NCI-H1417 treated with DMSO at 0.1 percent for 48 hours (cell line): ENCODE results near the gene KRTAP13-2.

Experiments
- DNase-seq: peaks from one replicate; lab custom pipeline; 2025; lab: John Stamatoyannopoulos, UW

Gene KRTAP13-2, protein sequence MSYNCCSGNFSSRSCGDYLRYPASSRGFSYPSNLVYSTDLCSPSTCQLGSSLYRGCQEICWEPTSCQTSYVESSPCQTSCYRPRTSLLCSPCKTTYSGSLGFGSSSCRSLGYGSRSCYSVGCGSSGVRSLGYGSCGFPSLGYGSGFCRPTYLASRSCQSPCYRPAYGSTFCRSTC

DNA sequence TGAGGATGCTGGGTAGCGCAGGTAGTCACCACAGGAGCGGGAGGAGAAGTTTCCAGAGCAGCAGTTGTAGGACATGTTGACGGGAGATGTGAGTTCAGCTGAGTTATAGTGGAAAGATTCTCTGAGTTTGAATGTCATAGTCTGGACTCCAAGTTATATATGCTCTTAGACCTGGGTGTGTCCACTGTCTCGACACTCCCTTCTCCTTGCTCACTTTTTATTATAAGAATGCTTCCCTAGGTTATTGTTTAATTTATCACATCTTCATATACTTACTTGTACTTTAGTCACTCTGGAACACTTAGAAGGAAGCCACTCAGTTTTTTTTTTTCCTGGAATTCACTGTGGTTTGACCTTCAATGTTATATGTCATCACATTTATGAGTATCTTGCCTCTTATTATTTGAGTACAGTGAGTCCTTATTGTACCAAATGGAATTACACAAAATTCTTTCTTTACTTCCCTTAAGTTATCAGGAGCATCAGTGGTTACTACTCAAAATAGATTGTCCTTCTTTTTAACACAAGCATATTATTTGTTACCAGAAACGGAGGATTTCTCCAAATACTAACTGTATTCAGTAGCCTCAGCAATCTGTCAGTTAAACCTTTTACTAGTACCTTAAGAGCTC, at the start of gene KRTAP13-2:
Gene KRTAP13-2, minus strand, starts transcription at position 133 of the 632 bp plus-strand sequence. Its CDS starts 58 bp downstream, at position 75.
- no peak for DNase-seq

DNA sequence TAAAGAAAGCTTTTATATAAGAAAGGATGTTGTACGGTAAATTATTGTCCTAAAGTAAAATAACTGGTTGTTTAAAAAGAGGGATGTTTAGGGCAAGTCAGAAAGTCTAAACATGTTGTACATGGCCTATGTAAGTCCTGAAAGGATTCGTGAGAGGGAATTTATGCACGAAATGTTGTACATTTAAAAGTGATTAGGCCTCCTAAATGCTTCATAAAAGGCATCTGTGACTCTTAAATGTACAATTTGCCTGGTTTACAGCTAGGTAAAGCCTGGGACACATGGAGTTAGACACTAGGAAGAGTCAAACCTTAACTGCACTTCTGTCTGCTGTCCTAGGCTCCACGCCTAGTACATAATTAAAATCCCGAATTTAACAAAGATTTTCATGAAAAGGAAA, 43.9 kb upstream of the KRTAP13-2 start:
- no peak for DNase-seq

DNA sequence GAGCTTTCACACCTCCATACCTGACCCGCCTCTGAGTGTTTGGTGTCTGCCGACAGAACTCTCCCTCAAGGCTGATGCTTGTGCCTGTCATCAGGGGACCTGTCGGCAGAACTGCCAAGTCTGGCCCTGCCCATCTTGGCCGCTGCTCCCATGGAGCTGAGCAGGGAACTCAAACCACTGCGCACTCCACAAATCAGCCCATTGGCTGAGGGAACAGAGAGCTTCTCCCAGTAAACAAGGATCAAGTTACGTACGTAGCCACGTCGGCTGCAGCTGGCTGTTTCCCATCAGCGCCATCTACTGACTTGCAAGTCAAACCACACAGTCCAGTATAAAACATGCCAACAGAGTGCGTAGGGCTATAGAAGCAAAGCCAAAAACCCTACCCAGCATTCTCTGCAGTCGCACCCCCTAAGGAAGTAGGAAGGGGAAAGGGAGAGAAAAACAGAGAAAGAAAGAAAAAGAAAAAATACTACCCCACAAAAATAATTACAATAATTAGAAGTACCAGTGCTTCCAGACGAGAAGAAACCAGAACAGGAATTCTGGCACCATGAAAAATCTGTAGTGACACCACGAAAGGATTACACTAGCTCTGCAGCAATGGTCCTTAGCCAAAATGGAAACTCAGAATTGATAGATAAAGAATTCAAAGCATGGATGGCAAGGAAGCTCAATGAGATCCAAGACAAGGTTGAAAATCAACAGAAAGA, 36.9 kb upstream of the KRTAP13-2 start:
- no peak for DNase-seq

DNA sequence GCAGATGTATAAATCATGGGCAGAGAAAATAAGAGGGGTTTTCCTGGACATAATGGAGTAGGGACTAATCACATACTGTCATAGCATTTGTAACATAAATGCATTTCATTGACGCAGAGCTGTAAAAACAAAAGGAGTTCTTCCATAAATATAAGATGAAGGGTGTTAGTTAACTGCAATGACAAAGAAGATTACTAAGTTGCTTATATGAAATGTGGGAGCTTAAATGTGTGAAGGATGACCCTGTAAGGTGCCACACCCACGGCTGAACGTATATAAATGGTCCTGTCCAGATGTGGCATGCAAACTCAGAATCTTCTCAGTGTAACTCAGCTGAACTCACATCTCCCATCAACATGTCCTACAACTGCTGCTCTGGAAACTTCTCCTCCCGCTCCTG, 23.7 kb upstream of the KRTAP13-2 start, which contains the start of gene KRTAP13-1:
Gene KRTAP13-1, plus strand, starts transcription at position 301 of the 400 bp plus-strand sequence. Its CDS starts 56 bp downstream, at position 357.
- DNase-seq, result no peak

DNA sequence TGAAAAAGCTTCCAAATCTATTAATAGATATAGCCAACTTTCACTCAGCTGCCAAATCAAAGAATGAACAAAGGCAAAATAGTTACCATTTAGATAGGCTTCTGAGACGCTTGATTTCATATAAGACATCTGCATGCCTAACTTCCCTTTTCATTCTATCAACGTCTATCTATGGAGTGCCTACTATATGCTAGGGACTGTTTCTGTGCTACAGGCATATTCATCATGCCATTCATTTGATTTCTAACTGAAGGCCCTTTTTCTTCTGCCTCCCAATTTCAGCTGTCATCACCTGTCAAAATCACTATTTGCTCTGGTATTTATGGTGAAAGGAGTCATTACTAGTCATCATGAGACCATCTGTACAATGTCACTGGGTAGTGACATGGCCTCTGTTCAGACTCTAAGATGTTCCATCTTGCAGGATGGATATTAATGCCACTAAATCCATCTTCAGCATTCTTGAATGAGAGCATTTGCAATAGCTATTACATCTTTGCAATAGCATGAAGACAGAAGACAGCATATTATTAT, 19.5 kb upstream of the KRTAP13-2 start:
- DNase-seq, result peak; percentile 43

DNA sequence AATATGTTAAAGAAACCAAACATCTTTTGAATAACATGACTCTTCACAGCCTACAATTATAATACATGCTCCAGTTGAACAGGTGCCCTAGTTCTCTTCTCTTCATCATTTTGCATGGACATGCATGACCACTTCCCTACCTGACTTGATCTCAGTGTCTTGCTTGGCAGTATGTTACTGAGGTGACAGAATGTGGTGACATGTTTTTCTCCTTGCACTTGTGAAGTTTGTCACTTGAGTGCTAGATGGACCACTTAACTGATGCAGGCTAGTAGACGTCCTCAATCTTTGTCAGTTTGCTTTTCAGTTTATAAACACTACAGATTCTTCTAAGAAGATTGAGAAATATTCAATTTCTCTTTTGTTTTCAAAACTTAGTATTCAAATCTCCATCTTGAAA, 10.1 kb upstream of the KRTAP13-2 start:
- no peak for DNase-seq

DNA sequence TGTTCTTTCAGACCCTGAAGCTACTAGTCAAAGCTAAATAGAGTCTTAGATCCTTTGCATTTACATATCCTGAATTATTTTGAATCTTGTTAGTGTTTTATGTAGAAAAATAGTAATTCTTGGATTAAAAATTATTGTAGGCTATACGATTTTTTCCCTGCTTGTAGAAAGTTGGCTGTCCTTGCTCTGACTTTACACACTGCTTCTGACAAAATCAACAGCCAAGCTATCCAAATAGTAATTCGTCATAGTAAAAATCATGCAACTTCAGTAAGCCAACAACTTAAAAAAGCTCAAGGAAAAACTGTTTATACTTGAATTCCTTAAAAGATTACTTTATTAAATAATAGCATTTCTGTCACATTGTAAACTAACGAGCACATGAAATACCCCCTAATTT, 16.2 kb downstream of the KRTAP13-2 start:
- DNase-seq, result no peak

DNA sequence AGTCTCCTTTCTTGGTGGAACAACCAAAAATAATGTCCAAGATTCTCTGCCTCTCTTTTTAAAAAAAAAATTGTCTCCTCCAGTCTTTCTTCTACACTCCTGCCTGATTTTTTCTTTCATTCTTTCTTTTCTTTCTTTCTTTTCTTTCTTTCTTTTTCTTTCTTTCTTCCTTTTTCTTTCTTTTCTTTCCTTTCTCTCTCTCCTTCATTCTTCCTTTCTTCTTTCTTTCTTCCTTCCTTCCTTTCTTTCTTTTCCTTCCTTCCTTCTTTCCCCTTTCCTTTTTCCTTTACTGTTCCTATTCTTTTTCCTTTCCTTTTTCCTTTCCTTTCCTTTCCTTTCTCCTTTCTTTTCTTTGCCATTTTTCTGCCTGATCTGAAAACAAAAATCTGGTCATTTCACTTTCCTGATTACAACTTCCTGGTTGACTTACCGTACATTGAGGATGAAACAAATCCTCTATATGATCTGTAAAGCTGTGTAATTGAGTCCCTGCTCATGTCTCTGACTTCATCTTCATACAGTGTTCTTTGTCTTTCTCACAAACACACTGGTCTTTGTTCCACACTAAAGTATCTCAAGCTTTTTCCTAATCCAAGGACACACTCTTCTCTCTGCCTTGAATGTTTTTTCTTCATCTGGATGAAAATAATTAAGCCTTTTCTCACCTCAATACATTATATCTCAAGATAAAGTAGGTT, 17.6 kb downstream of the KRTAP13-2 start:
- no peak for DNase-seq

DNA sequence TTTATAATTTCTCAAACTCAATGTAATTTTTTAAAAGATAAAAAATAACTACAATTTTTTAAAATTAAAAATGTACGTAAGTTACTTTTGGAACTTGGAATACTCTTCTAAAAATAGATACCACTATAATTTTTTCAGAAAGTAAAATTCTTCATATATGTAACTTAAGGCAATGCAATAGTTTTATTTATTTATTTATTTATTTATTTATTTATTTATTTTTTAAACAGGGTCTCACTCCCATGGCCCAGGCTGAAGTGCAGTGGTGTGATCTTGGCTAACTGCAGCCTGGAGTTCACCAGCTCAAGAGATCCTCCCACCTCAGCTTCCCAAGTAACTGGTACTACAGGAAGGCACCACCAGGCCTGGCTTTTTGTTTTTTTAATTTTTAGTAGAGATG, 20.5 kb downstream of the KRTAP13-2 start:
- DNase-seq, result no peak

DNA sequence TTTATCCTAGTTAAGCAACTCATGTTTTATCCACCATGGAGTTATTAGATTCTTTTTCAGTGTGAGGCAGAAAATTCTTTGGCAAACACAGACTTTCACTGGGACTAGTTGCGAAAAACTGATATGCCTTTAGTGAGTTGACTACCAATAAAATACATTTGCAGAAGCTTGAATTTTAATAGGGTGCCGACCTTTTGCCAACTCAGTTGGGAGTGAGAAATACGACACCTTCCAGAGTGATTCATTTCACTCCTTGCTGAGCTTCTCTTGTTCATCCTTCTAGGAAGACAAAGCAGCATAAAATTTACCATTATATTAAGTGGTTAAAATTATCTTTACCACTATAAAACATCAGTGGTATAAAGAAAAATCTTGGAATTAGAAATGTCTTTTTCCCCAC, 22.5 kb downstream of the KRTAP13-2 start:
- DNase-seq, result no peak

DNA sequence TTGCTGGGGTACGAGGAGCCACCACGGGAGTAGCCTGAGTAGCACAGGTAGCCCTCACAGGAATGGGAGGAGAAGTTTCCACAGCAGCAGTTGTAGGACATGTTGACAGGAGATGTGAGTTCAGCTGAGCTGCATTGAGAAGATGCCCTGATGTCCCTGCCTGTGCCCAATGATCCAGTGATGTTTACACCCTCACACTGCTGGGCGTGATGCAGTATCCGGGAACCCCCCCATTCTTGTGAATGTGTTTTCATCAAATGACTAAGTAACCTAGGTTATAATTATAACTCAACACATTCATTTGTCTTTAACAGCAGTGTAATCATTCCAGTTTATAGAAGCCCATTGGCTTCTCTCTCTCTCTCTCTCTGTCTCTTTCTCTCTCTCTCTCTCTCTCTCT, 23.6 kb downstream of the KRTAP13-2 start, which contains the start of gene KRTAP23-1:
Gene KRTAP23-1, minus strand, starts transcription at position 101 of the 400 bp plus-strand sequence. Its CDS starts 0 bp downstream, at position 101.
- no peak for DNase-seq

DNA sequence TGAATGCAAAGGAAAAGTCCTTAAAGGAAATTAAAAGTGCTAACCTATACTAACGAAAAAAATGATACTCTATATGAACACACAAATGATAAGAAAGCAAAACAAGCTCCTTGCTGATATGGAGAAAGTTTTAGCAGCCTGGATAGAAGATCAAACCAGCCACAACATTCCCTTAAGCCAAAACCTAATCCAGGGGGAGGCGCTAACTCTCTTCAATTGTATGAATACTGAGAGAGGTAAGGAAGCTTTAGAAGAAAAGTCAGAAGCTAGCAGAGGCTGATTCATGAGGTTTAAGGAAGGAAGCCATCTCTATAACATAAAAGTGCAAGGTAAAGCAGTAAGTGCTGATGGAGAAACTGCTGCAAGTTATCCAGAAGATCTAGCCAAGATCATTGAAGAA, 27.1 kb downstream of the KRTAP13-2 start:
- no peak for DNase-seq

DNA sequence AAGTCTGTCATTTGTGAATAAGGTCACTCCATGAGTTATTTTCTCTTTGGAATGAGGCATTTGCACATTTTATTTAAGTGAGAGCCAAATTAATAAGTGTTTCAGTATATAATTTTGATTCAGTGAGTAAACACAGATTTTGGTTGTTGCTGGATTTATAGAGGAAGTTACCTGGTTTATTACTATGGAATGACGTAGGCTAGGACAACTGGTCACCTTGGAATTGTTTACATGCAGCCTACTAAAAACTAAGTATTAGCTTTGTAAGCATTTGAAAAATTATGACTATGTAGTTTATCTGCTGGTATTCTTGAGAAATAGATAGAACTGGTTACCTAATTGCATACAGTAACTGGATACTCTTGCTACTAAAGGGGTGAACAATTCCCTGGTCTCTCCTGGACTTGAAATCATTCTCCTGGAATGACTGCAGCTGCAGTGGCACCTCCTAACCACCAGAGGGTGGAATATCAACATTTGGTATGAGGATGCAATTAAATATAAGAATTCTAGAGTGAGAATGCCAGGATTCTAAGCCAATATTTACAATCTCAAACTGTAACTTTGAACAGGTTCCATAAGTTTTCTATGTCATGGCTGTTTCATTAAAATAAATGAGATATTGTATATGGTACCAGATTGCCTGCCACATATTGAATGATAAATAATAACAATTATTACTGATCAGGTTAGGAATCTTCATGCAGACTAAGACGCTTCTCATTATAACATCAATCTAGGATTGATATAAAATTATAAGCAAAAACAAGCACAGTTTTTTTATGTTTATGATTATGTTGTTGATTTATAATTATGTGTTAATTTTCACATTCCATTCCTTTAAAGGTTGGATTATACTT, 31.1 kb downstream of the KRTAP13-2 start:
- no peak for DNase-seq

DNA sequence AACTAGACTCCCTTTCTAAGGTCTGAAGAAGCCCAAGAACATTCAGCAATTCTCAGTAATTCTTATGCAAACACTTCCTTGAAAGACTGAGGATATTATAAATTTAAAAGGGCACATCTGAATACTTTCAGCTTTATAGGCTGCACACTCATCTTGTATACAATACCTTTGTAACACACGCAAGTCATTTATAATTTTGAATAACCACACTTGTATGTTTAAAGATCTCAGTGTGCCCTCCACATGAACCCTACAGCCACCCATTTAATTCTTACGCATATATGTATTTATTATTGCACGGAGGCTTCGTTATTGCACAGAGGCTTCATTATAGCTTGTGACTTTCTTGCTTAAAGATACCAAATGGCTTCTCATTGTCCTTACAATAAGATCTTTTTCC, 33.4 kb downstream of the KRTAP13-2 start:
- no peak for DNase-seq

DNA sequence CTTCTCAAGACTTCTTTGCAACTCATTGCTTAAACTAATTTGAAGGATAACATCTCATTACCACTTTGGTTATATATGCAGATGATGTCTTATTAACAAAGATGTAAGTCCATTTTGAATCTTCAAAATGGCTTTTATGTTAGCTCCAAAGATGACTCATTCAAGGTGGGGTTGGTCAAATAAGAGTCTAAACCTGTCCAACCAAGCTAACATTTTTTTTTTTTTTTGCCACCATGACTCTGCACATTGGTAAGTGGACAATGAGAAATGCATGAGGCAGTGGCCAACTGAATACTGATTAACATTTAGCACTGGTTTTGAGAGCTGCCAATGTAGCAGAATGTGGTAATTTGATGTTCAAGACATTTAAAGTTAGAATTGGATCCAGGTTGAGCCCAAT, 34.3 kb downstream of the KRTAP13-2 start:
- DNase-seq, result no peak

DNA sequence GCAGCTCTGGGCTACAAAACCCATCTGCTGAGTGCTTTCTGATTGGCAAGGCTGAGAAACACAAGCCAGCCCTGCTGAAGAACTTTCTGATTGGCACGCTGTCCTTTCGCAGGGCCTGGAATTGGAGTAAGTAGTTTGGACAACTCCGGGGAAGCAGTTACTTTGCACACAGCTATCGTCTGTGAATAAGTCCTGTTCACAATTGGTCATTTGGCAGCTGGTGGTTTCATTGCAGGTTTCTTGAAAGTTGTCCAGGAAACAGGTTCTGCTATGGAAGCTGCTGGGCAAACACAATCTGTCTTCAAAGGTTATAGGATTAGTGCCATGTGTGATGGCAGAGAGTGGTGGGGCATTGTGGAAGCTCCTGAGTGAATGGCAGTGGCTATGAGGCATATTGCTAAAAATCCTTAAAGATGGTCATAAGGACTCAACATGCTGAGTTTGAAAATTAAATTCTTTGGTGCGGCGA, 34.8 kb downstream of the KRTAP13-2 start, which contains the start of gene KRTAP27-1:
Gene KRTAP27-1, minus strand, starts transcription at position 419 of the 469 bp plus-strand sequence. Its CDS starts 26 bp downstream, at position 393.
- no peak for DNase-seq

DNA sequence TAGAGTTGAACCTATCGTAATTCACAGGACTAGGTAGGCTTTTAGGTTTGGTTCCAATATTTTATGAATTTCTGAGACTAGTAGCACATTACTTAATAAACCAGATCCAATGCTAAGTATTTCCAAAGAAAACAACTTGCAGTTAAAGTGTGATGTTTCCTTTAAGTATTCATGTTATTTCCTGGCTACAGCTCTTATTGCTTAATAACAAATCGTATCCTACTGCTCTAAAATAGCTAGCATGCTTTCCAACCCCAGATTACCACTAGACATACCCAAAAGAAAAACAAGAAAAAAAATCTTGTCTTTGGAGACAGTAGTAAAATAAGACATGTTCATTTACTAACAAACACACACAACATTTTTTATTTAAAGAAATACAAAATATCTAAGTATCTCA, 35.5 kb downstream of the KRTAP13-2 start:
- no peak for DNase-seq

DNA sequence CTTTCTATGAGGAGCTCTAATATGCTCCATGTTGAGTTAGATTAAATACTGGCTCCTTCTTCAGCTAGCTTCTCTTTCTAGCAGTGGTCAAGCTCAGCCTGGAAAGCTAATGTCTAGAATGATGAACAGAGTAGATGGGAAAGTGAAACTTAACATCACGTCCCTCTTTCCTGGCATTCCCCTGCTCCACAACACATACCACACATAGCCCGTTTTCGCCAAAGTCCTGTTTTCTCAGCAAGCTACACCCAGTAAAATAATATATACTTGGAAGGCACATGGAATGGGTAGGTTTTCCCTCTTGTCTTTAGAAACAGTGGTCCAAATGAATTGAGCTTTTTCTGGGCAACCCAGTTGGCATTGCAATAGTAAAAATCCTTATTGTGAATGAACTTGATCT, 38.3 kb downstream of the KRTAP13-2 start:
- DNase-seq, result no peak

DNA sequence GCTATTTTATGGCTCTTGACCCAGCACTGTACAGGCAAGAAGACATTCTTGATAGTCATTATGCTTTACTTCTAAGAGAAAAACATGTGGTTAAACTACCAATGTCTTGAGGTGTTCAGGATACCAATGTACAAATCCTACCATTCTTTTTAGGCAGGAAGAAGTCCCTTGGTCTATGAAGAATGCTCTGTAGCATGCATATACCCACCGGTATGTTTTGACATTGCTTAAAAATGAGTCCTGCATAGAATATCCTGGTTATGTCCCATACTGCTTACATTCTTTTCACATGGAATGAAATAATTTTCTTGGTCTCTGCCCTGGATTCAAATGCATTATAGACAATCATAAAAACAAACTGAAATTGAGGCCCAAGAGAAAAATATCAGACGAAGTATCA, 39.4 kb downstream of the KRTAP13-2 start:
- DNase-seq, result no peak

DNA sequence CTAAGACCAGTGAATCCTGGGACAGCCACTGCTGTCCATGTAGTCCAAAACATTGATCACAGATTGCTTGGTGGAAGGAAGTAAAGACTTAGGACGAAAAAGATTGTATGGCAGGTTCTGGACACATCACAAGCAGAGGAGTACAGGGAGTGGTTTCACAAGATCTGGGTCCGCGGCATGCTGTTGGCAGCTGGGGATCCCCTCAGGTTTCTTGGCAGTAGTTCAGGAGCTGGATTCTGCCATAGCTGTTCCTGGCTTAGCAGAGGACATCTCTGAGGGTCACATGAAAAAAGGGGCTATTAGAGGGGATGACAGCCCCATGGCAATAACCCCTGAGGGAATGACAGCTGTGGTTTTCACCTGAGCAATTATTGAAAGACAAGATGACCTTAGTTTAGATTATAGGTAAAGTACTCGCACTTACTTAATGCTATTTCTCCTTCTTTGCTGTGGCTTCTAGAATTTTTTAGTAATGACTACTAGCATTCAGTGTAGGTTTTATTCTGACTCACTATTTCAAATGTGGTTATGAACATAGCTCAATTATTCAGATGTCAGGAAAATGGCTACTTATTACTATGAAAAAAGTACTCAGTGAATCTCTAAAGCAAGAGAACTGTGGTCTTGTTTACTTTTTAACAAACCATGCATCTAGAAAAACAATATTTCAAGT, 42.7 kb downstream of the KRTAP13-2 start:
- no peak for DNase-seq
